HEK293T (cell line): ENCODE data around the gene ZNF445.
"Not testable (repeated sequence)": the region's sequence is repeated elsewhere in the genome, so short reads cannot be mapped to it uniquely, and the experiment has no call there.

Source experiments
- CTCF ChIA-PET: fragments of 350-600 bp; formaldehyde crosslinking; extraction: SDS; loops from one replicate; lab custom pipeline; 2021; ENCODE audit warnings: antibody characterized with exemption, inconsistent platforms; lab: Yijun Ruan, JAX
- POLR2A ChIA-PET: fragments of 350-600 bp; formaldehyde crosslinking; extraction: SDS; loops from one replicate; lab custom pipeline; 2020; ENCODE audit warnings: antibody characterized with exemption, inconsistent platforms; lab: Yijun Ruan, JAX
- DNase-seq: peaks from one replicate; pipeline ENCODE4 v3.0.0; 2012; ENCODE audit warnings: mixed read lengths; ENCODE audit errors: extremely low spot score
- ARNT ChIP-seq: fragments of 450-650 bp; IDR thresholded peaks from 2 replicates; pipeline ENCODE4 v1.6.1; 2017; ENCODE audit warnings: mild to moderate bottlenecking
- BHLHE40 ChIP-seq: fragments of 450-650 bp; IDR thresholded peaks from 2 replicates; pipeline ENCODE4 v1.6.1; 2016; ENCODE audit warnings: mild to moderate bottlenecking, moderate library complexity, borderline replicate concordance
- CTBP1 ChIP-seq: fragments of 450-650 bp; IDR thresholded peaks from 2 replicates; pipeline ENCODE4 v1.6.1; 2016; ENCODE audit warnings: borderline replicate concordance
- ELF4 ChIP-seq: fragments of 450-650 bp; IDR thresholded peaks from 2 replicates; pipeline ENCODE4 v1.6.1; 2017; ENCODE audit warnings: antibody characterized with exemption
- FOXA1 ChIP-seq: fragments of 450-650 bp; IDR thresholded peaks from 2 replicates; pipeline ENCODE4 v1.6.1; 2016; ENCODE audit warnings: mild to moderate bottlenecking
- FOXK2 ChIP-seq: fragments of 450-650 bp; IDR thresholded peaks from 2 replicates; pipeline ENCODE4 v1.6.1; 2016; ENCODE audit warnings: mild to moderate bottlenecking
- FOXM1 ChIP-seq: fragments of 450-650 bp; IDR thresholded peaks from 2 replicates; pipeline ENCODE4 v1.6.1; 2017; ENCODE audit warnings: mild to moderate bottlenecking, borderline replicate concordance
- HDGF ChIP-seq: fragments of 450-650 bp; IDR thresholded peaks from 2 replicates; pipeline ENCODE4 v1.6.1; 2017; ENCODE audit warnings: antibody characterized with exemption, borderline replicate concordance
- L3MBTL2 ChIP-seq: fragments of 450-650 bp; conservative IDR thresholded peaks from 2 replicates; pipeline ENCODE4 v1.6.1; 2016; ENCODE audit warnings: mild to moderate bottlenecking
- LEF1 ChIP-seq: fragments of 450-650 bp; IDR thresholded peaks from 2 replicates; pipeline ENCODE4 v1.6.1; 2017; ENCODE audit warnings: mild to moderate bottlenecking, borderline replicate concordance
- NFRKB ChIP-seq: fragments of 450-650 bp; IDR thresholded peaks from 2 replicates; pipeline ENCODE4 v1.6.1; 2016; ENCODE audit warnings: mild to moderate bottlenecking, moderate library complexity
- PKNOX1 ChIP-seq: fragments of 450-650 bp; IDR thresholded peaks from 2 replicates; pipeline ENCODE4 v1.6.1; 2016
- SP1 ChIP-seq: fragments of 450-650 bp; IDR thresholded peaks from 2 replicates; pipeline ENCODE4 v1.6.1; 2017
- SUZ12 ChIP-seq: fragments of 450-650 bp; IDR thresholded peaks from 2 replicates; pipeline ENCODE4 v1.6.1; 2016; ENCODE audit warnings: mild to moderate bottlenecking
- TARDBP ChIP-seq: fragments of 450-650 bp; IDR thresholded peaks from 2 replicates; pipeline ENCODE4 v1.6.1; 2016
- ZNF384 ChIP-seq: fragments of 450-650 bp; IDR thresholded peaks from 2 replicates; pipeline ENCODE4 v1.6.1; 2016

Gene ZNF445

GRCh38 chr3:44409640-44410410 is 67.6 kb downstream of the ZNF445 start:
- CTCF ChIA-PET: no interaction called here

GRCh38 chr3:44402548-44402947 is 74.9 kb downstream of the ZNF445 start:
- ChIA-PET CTCF (no interaction called here), POLR2A (no interaction called here)
- DNase-seq: no peak
- TF ChIP-seq SP1 (no peak), BHLHE40 (no peak), L3MBTL2 (no peak), CTBP1 (no peak), ZNF384 (no peak), LEF1 (no peak), ELF4 (no peak), NFRKB (no peak), HDGF (no peak), TARDBP (no peak), FOXA1 (no peak), PKNOX1 (no peak), ARNT (no peak), SUZ12 (no peak)

More at GRCh38 chr3:44409640-44410410, 67.6 kb downstream of the ZNF445 start:
- no peak for DNase-seq
- TF ChIP-seq HDGF (no peak), ARNT (no peak), L3MBTL2 (no peak), SP1 (no peak)
- POLR2A ChIA-PET: no interaction called here

GRCh38 chr3:44400771-44401170 is 76.7 kb downstream of the ZNF445 start:
- TF ChIP-seq TARDBP (no peak), ELF4 (no peak), FOXA1 (no peak), SUZ12 (no peak), ARNT (no peak), CTBP1 (no peak), HDGF (no peak), NFRKB (no peak), FOXM1 (no peak), PKNOX1 (no peak), FOXK2 (no peak), SP1 (no peak), ZNF384 (no peak), L3MBTL2 (no peak), LEF1 (no peak), BHLHE40 (no peak)
- CTCF ChIA-PET: no interaction called here
- POLR2A ChIA-PET: no interaction called here
- DNase-seq: no peak

GRCh38 chr3:44398853-44399252 is 78.6 kb downstream of the ZNF445 start:
- ChIA-PET CTCF (no interaction called here), POLR2A (no interaction called here)
- DNase-seq: no peak
- TF ChIP-seq L3MBTL2 (no peak), PKNOX1 (no peak), SUZ12 (no peak), ARNT (no peak), FOXM1 (no peak), FOXA1 (no peak), ELF4 (no peak), ZNF384 (no peak), TARDBP (no peak), CTBP1 (no peak), SP1 (no peak), LEF1 (no peak), NFRKB (no peak), HDGF (no peak), FOXK2 (no peak)

- CTCF ChIA-PET, POLR2A ChIA-PET, DNase-seq: not testable (repeated sequence)
These were observed 79.2 kb downstream of the ZNF445 start for GRCh38 chr3:44398271-44398670.

GRCh38 chr3:44396200-44397171 is 81.0 kb downstream of the ZNF445 start:
- no peak for DNase-seq
- CTCF ChIA-PET: no interaction called here
- TF ChIP-seq TARDBP: no peak
- TF ChIP-seq ARNT: no peak
- TF ChIP-seq PKNOX1: no peak
- no peak for TF ChIP-seq FOXK2
- TF ChIP-seq ZNF384: no peak
- no peak for TF ChIP-seq FOXA1
- no peak for TF ChIP-seq FOXM1
- no peak for TF ChIP-seq BHLHE40
- no peak for TF ChIP-seq NFRKB
- TF ChIP-seq LEF1: no peak
- TF ChIP-seq ELF4: no peak
- TF ChIP-seq SUZ12: no peak
- no peak for TF ChIP-seq SP1
- TF ChIP-seq L3MBTL2: no peak
- no peak for TF ChIP-seq CTBP1
- TF ChIP-seq HDGF: no peak
- POLR2A ChIA-PET: no interaction called here
